Measurements from ENCODE around the gene PGAP1.

PGAP1 gene

DNA sequence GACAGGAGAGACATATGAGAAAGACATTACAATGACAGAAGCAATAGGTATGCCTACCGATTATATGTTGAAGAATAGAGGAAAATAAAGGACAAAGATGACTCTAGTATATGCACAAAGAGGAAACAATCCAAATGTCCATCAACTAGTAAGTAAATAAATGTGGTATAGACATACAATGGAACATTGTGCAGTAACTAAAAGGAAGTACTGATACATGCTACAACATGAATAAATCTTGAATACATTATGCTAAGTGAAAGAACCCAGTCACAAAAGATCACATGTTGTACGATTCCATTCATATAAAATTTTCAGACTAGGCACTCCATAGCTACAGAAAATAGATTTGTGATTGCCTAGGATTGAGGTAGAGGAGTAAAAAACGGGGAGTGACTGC, 28.5 kb upstream of the PGAP1 start:
- TF ChIP-seq, protein P1, sequence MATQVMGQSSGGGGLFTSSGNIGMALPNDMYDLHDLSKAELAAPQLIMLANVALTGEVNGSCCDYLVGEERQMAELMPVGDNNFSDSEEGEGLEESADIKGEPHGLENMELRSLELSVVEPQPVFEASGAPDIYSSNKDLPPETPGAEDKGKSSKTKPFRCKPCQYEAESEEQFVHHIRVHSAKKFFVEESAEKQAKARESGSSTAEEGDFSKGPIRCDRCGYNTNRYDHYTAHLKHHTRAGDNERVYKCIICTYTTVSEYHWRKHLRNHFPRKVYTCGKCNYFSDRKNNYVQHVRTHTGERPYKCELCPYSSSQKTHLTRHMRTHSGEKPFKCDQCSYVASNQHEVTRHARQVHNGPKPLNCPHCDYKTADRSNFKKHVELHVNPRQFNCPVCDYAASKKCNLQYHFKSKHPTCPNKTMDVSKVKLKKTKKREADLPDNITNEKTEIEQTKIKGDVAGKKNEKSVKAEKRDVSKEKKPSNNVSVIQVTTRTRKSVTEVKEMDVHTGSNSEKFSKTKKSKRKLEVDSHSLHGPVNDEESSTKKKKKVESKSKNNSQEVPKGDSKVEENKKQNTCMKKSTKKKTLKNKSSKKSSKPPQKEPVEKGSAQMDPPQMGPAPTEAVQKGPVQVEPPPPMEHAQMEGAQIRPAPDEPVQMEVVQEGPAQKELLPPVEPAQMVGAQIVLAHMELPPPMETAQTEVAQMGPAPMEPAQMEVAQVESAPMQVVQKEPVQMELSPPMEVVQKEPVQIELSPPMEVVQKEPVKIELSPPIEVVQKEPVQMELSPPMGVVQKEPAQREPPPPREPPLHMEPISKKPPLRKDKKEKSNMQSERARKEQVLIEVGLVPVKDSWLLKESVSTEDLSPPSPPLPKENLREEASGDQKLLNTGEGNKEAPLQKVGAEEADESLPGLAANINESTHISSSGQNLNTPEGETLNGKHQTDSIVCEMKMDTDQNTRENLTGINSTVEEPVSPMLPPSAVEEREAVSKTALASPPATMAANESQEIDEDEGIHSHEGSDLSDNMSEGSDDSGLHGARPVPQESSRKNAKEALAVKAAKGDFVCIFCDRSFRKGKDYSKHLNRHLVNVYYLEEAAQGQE (IDR thresholded peaks at IDR 0.05; ENCODE audit: insufficient read depth in 1 of 2, low read depth in 2 of 2, low read length in 2 of 2): no peak
- no peak for TF ChIP-seq FOXP2 (optimal IDR thresholded peaks at IDR 0.05; ENCODE audit: borderline replicate concordance, extremely low read depth, extremely low read length, insufficient read depth)
- no peak for TF ChIP-seq POLR2AphosphoS5 (IDR thresholded peaks at IDR 0.05; ENCODE audit: low read depth, low read length)
- TF ChIP-seq TAF1 (IDR thresholded peaks at IDR 0.05; ENCODE audit: borderline replicate concordance, insufficient read depth, low read length): no peak

DNA sequence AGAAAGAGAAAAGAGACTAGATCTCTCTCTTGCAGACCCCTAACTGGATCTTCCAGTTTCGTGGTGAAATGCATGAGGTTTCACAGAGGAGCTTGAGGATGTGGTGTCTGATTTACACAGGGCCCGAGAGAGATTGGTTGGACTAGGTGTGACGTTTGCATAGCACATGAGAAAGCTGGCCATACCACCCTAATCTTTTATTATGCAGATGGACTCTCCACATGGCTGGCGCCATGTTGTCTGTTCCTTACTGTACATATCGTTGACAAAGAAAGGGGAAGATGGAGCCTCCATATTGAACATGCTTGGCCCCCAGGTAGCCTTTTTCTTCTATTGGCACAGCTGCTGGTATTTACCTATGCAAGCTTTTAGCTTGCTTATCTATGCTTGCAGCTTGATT, 27.5 kb upstream of the PGAP1 start:
- TF ChIP-seq SIN3A (IDR thresholded peaks at IDR 0.05; ENCODE audit: borderline replicate concordance, insufficient read depth, low read length) (no peak), POLR2AphosphoS5 (IDR thresholded peaks at IDR 0.05; ENCODE audit: low read depth, low read length) (no peak), FOXP2 (optimal IDR thresholded peaks at IDR 0.05; ENCODE audit: borderline replicate concordance, extremely low read depth, extremely low read length, insufficient read depth) (no peak), TAF1 (IDR thresholded peaks at IDR 0.05; ENCODE audit: borderline replicate concordance, insufficient read depth, low read length) (no peak)
- TF ChIP-seq, protein P1 (IDR thresholded peaks at IDR 0.05; ENCODE audit: insufficient read depth in 1 of 2, low read depth in 2 of 2, low read length in 2 of 2): no peak

DNA sequence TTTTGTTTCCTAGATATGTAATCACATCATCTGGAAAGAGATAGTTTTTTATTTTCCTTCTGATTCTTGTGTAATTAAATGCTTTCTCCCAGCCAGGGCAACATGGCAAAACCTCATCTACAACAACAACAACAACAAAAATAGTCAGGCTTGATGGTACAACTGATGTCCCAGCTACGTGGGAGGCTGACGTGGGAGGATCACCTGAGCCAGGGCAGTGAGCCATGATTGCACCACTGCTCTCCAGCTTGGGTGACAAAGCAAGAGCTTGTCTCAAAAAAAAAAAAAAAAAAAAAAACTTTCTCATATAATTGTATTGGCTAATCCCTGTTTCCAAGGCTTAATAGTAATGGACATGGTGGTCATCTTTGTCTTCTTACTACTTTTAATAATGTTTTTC, 26.4 kb upstream of the PGAP1 start:
- TF ChIP-seq POLR2AphosphoS5 (IDR thresholded peaks at IDR 0.05; ENCODE audit: low read depth, low read length) (no peak), SIN3A (IDR thresholded peaks at IDR 0.05; ENCODE audit: borderline replicate concordance, insufficient read depth, low read length) (no peak), TAF1 (IDR thresholded peaks at IDR 0.05; ENCODE audit: borderline replicate concordance, insufficient read depth, low read length) (no peak), FOXP2 (optimal IDR thresholded peaks at IDR 0.05; ENCODE audit: borderline replicate concordance, extremely low read depth, extremely low read length, insufficient read depth) (no peak)
- TF ChIP-seq, protein P1 (IDR thresholded peaks at IDR 0.05; ENCODE audit: insufficient read depth in 1 of 2, low read depth in 2 of 2, low read length in 2 of 2): no peak

DNA sequence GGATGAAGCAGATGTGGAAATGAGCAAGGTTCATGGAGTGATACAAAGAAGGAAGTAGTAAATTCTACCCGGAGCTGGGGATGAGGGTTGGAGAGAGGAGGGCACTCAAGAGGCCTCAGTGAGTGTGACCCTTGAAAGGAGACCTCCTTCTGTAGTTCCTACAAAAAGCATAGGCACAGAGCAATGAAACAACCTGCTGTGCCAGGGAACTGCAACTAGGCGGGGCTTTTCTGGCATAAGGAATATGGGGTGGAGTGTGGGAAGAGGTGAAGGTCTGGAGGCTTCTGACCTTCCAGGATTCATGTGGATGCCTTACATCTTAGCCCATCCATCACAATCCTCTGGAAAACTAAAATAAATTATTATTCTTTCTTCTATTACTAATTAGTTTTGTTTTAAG, 25.5 kb upstream of the PGAP1 start:
- TF ChIP-seq SIN3A (IDR thresholded peaks at IDR 0.05; ENCODE audit: borderline replicate concordance, insufficient read depth, low read length): no peak
- TF ChIP-seq POLR2AphosphoS5 (IDR thresholded peaks at IDR 0.05; ENCODE audit: low read depth, low read length): no peak
- TF ChIP-seq FOXP2 (optimal IDR thresholded peaks at IDR 0.05; ENCODE audit: borderline replicate concordance, extremely low read depth, extremely low read length, insufficient read depth): no peak
- TF ChIP-seq, protein P1 (IDR thresholded peaks at IDR 0.05; ENCODE audit: insufficient read depth in 1 of 2, low read depth in 2 of 2, low read length in 2 of 2): no peak
- no peak for TF ChIP-seq TAF1 (IDR thresholded peaks at IDR 0.05; ENCODE audit: borderline replicate concordance, insufficient read depth, low read length)

DNA sequence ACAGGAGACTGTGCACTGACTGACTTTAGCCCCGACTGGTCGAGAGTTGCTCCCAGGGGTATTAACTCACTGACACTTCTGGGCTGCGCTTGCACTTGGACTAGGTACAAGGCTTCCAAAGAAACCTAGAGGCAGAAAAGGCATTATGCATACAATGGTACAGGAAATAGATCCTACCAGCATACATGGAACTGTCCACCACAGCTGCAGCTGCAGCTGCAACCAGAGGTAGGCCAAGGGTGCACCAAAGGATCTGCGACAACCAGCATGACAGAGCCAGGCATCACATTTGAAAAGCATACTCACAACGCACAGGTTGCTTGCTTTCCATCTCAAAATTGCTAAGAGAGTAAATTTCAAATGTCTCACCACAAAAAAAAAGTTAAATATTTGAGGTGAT, 22.6 kb upstream of the PGAP1 start:
- TF ChIP-seq, protein P1 (IDR thresholded peaks at IDR 0.05; ENCODE audit: insufficient read depth in 1 of 2, low read depth in 2 of 2, low read length in 2 of 2): peak; percentile 68 to 84
- no peak for TF ChIP-seq SIN3A (IDR thresholded peaks at IDR 0.05; ENCODE audit: borderline replicate concordance, insufficient read depth, low read length)
